ENCODE results near the gene AKR7A3. TPM values are rescaled to one million over a fixed set of nuclear protein-coding genes. Genes with fewer than 3 reads are reported as not detected.
"Not testable (repeated sequence)": the region's sequence is repeated elsewhere in the genome, so short reads cannot be mapped to it uniquely, and the experiment has no call there.

The AKR7A3 gene
- total and polyA plus RNA-seq, 9 of the 15 experiments (the other 6 are each of a cell fraction or from before 2014, with no cell fraction given) = 0.04 to 1.5 (median 0.44) TPM; not detected in 1

DNA sequence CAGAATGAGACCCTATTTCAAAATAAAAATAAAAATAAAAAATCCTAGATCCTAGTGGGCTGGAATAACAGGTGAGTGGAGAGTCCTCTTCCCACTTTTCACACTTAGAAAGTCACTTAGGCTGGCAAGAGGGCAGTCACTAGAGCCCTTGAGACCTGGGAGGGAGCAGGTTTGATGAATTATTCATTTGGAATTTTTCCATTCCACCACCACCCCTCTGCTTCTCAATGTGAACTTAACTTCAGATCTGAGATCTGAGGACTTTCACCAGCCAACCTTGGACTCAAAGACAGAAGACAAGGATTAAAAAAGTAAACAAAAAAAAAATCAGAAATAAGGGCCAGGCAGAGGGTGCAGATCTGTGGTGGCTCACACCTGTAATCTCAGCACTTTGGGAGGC, 16.5 kb downstream of the AKR7A3 start (continued):
- TF ChIP-seq, protein P1, sequence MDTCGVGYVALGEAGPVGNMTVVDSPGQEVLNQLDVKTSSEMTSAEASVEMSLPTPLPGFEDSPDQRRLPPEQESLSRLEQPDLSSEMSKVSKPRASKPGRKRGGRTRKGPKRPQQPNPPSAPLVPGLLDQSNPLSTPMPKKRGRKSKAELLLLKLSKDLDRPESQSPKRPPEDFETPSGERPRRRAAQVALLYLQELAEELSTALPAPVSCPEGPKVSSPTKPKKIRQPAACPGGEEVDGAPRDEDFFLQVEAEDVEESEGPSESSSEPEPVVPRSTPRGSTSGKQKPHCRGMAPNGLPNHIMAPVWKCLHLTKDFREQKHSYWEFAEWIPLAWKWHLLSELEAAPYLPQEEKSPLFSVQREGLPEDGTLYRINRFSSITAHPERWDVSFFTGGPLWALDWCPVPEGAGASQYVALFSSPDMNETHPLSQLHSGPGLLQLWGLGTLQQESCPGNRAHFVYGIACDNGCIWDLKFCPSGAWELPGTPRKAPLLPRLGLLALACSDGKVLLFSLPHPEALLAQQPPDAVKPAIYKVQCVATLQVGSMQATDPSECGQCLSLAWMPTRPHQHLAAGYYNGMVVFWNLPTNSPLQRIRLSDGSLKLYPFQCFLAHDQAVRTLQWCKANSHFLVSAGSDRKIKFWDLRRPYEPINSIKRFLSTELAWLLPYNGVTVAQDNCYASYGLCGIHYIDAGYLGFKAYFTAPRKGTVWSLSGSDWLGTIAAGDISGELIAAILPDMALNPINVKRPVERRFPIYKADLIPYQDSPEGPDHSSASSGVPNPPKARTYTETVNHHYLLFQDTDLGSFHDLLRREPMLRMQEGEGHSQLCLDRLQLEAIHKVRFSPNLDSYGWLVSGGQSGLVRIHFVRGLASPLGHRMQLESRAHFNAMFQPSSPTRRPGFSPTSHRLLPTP (IDR thresholded peaks at IDR 0.05; ENCODE audit: borderline replicate concordance, extremely low read depth, insufficient read length) = no peak
- TF ChIP-seq U2AF1 (optimal IDR thresholded peaks at IDR 0.05; ENCODE audit: low read depth, low read length) (no peak), SREBF1 (IDR thresholded peaks at IDR 0.05; ENCODE audit: borderline replicate concordance, low read depth, low read length) (no peak), CBFA2T3 (IDR thresholded peaks at IDR 0.05) (no peak), SMARCE1 (IDR thresholded peaks at IDR 0.05) (no peak), HIVEP1 (CRISPR knock-in tag; IDR thresholded peaks at IDR 0.05) (no peak), SNRNP70 (optimal IDR thresholded peaks at IDR 0.05; ENCODE audit: low read depth, low read length) (no peak), MAFG (tag; conservative IDR thresholded peaks at IDR 0.05) (no peak), TBP (optimal IDR thresholded peaks at IDR 0.05; ENCODE audit: low read depth, low read length) (no peak), HMGN3 (IDR thresholded peaks at IDR 0.05; ENCODE audit: borderline replicate concordance, extremely low read depth, insufficient read length, low read depth, low read length) (no peak)
- TF ChIP-seq, protein P2, sequence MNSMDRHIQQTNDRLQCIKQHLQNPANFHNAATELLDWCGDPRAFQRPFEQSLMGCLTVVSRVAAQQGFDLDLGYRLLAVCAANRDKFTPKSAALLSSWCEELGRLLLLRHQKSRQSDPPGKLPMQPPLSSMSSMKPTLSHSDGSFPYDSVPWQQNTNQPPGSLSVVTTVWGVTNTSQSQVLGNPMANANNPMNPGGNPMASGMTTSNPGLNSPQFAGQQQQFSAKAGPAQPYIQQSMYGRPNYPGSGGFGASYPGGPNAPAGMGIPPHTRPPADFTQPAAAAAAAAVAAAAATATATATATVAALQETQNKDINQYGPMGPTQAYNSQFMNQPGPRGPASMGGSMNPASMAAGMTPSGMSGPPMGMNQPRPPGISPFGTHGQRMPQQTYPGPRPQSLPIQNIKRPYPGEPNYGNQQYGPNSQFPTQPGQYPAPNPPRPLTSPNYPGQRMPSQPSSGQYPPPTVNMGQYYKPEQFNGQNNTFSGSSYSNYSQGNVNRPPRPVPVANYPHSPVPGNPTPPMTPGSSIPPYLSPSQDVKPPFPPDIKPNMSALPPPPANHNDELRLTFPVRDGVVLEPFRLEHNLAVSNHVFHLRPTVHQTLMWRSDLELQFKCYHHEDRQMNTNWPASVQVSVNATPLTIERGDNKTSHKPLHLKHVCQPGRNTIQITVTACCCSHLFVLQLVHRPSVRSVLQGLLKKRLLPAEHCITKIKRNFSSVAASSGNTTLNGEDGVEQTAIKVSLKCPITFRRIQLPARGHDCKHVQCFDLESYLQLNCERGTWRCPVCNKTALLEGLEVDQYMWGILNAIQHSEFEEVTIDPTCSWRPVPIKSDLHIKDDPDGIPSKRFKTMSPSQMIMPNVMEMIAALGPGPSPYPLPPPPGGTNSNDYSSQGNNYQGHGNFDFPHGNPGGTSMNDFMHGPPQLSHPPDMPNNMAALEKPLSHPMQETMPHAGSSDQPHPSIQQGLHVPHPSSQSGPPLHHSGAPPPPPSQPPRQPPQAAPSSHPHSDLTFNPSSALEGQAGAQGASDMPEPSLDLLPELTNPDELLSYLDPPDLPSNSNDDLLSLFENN (IDR thresholded peaks at IDR 0.05; ENCODE audit: low read depth in 2 of 2, low read length in 2 of 2) = no peak

DNA sequence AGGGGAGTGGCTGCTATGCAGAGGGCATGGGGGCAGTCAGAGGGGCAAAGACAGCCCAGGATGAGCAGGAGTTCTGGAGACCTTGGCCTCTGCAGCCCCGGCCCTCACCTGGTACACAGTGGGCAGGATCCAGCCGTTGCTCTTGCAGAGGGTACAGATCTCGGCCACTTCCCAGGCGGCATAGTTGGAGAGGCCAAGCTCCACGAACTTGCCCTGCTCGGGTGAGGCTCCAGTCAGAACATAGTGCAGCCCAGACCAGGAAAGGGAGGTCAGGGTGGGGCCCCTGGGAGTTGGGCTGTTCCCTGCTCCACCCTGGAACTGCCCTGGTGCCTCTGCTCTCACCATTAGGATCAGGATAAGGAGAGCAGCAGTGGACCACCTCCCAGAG, 18.2 kb downstream of the AKR7A3 start:
- DNase-seq (ENCODE audit: extremely low read depth in 1 of 4, low spot score in 3 of 4); H3K36me3 ChIP-seq (ENCODE audit: control insufficient read depth, insufficient read depth, low read length); H3K9ac ChIP-seq (ENCODE audit: insufficient read depth in 1 of 2, low read depth in 2 of 2, low read length in 2 of 2); in situ Hi-C loops (cut with MboI); ATAC-seq; H4K20me1 ChIP-seq (replicated peaks; ENCODE audit: control insufficient read depth, insufficient read depth, low read length); H3K27me3 ChIP-seq (ENCODE audit: control insufficient read depth in 2 of 2, insufficient read depth in 2 of 2, low read length in 2 of 2); CTCF ChIA-PET (ENCODE audit: low intra/inter-chr PET ratio); H3K4me2 ChIP-seq (ENCODE audit: insufficient read depth, low read length); H2AFZ ChIP-seq (ENCODE audit: low read depth, low read length); BruUV-seq (replicated peaks); FAIRE-seq; H3K79me2 ChIP-seq (ENCODE audit: control insufficient read depth, insufficient read depth, low read length); H3K27ac ChIP-seq (ENCODE audit: extremely low read depth, low read depth, low read length); H3K4me1 ChIP-seq (replicated peaks in 1 of 2; ENCODE audit: control insufficient read depth in 2 of 2, insufficient read depth in 2 of 2, low read length in 2 of 2); intact Hi-C loops (cut with micrococcal nuclease); H3K9me1 ChIP-seq (ENCODE audit: control insufficient read depth, insufficient read depth, low read length); H3K4me3 ChIP-seq; H3K9me3 ChIP-seq (replicated peaks; ENCODE audit: control insufficient read depth, insufficient read depth, low read depth, low read length): not testable (repeated sequence)
- POLR2A ChIA-PET = interaction anchor here (3.6 kb wide), 1 partner anchor 10 kb away, joined by 19 read pairs; no protein-coding TSS in a partner anchor
- WGBS (ENCODE audit: insufficient coverage, low coverage, missing lambda C conversion rate) = 39% methylated on average over 5 of the region's 6 CpGs

Data from K562 (cell line).